ENCODE results near the gene GRK4.
A peak's percentile ranks its signal among the peaks of the same experiment; 100 is the strongest.
"Not testable (repeated sequence)": the region's sequence is repeated elsewhere in the genome, so short reads cannot be mapped to it uniquely, and the experiment has no call there.

The GRK4 gene

GRCh38 chr4:2963175-2963965 lies at the start of gene GRK4, which contains the start of gene NOP14:
GRK4 (plus strand) TSS chr4:2963571; CDS start chr4:2964071, 500 bp downstream.
NOP14 (minus strand) TSS chr4:2963406; CDS start chr4:2963319, 87 bp downstream.
- peak; percentile 83 for DNase-seq (ENCODE audit: low read depth)

GRCh38 chr4:2914256-2915126 lies 48.9 kb upstream of the GRK4 start:
- DNase-seq (ENCODE audit: low read depth), result no peak

- no peak for DNase-seq (ENCODE audit: low read depth)
Observed at GRCh38 chr4:2915789-2916188, 47.6 kb upstream of the GRK4 start.

- not testable (repeated sequence) for DNase-seq (ENCODE audit: low read depth)
Observed at GRCh38 chr4:2916696-2917095, 46.7 kb upstream of the GRK4 start.

- DNase-seq (ENCODE audit: low read depth), result not testable (repeated sequence)
Observed at GRCh38 chr4:2918300-2918699, 45.1 kb upstream of the GRK4 start.

- not testable (repeated sequence) for DNase-seq (ENCODE audit: low read depth)
Observed at GRCh38 chr4:2918714-2919113, 44.7 kb upstream of the GRK4 start.

- not testable (repeated sequence) for DNase-seq (ENCODE audit: low read depth)
Observed at GRCh38 chr4:2922453-2923101, 40.8 kb upstream of the GRK4 start.

- DNase-seq (ENCODE audit: low read depth), result no peak
Observed at GRCh38 chr4:2923141-2923551, 40.2 kb upstream of the GRK4 start.

GRCh38 chr4:2923668-2924173 lies 39.6 kb upstream of the GRK4 start:
- no peak for DNase-seq (ENCODE audit: low read depth)

GRCh38 chr4:2924286-2924685 lies 39.1 kb upstream of the GRK4 start:
- DNase-seq (ENCODE audit: low read depth), result no peak

GRCh38 chr4:2924765-2925301 lies 38.5 kb upstream of the GRK4 start:
- DNase-seq (ENCODE audit: low read depth), result no peak

- no peak for DNase-seq (ENCODE audit: low read depth)
Observed at GRCh38 chr4:2925496-2925895, 37.9 kb upstream of the GRK4 start.

- DNase-seq (ENCODE audit: low read depth), result no peak
Observed at GRCh38 chr4:2925931-2926860, 37.2 kb upstream of the GRK4 start.

- no peak for DNase-seq (ENCODE audit: low read depth)
Observed at GRCh38 chr4:2927016-2927695, 36.2 kb upstream of the GRK4 start.

GRCh38 chr4:2927696-2928075 lies 35.7 kb upstream of the GRK4 start:
- no peak for DNase-seq (ENCODE audit: low read depth)

GRCh38 chr4:2928242-2929176 lies 34.9 kb upstream of the GRK4 start:
- no peak for DNase-seq (ENCODE audit: low read depth)

- no peak for DNase-seq (ENCODE audit: low read depth)
Observed at GRCh38 chr4:2929469-2929868, 33.9 kb upstream of the GRK4 start.

GRCh38 chr4:2930135-2930757 lies 33.1 kb upstream of the GRK4 start:
- no peak for DNase-seq (ENCODE audit: low read depth)
